K562 (cell line): ENCODE data around the gene PCNX2. TPM values are rescaled to one million over a fixed set of nuclear protein-coding genes. Genes with fewer than 3 reads are reported as not detected.
A peak's percentile ranks its signal among the peaks of the same experiment; 100 is the strongest.

Source experiments
- ATAC-seq: fragments of 200-7000 bp; cut with Tn5 transposase; 3 replicates; pipeline ENCODE4 v1.9.1; 2020; ENCODE audit warnings: moderate library complexity
- BruUV-seq: library from RNA; stranded (reverse); fragments of 400-500 nt; replicated peaks from 2 replicates; lab custom pipeline; 2021; lab: Mats Ljungman, UMichigan
- CTCF ChIA-PET: fragments of 300-600 bp; formaldehyde crosslinking; extraction: SDS; loops from one replicate; lab custom pipeline; 2021; ENCODE audit warnings: low intra/inter-chr PET ratio; lab: Yijun Ruan, JAX
- POLR2A ChIA-PET: fragments of 300-600, 350-650 bp; sonication (Branson Sonifier 250); formaldehyde crosslinking; extraction: SDS; loops from one replicate; lab custom pipeline; 2021; ENCODE audit warnings: antibody characterized with exemption, inconsistent platforms; lab: Yijun Ruan, JAX
- DNase-seq, 4 experiments: peaks; one replicate each; pipeline versions ENCODE4 v3.0.0 to v3.0.0-alpha.2; 2011 to 2018; ENCODE audit warnings: low spot score in 3 of 4, mixed read lengths in 3 of 4; ENCODE audit errors: extremely low read depth in 1 of 4
- FAIRE-seq: peaks from 2 replicates; lab custom pipeline; 2011; peaks lifted over from hg19 to GRCh38; lab: Jason Lieb, UNC
- H2AFZ ChIP-seq: 2 replicates; pipeline ENCODE4 v1.6.0; 2011; ENCODE audit warnings: low read depth, low read length, control low read depth, inconsistent platforms
- H3K27ac ChIP-seq: fragments of 200-600 bp; 3 replicates; pipeline ENCODE4 v1.8.0; 2011; ENCODE audit warnings: low read depth, mild to moderate bottlenecking, control low read depth, inconsistent platforms, low read length, moderate library complexity, mixed read lengths; ENCODE audit errors: extremely low read depth
- H3K27me3 ChIP-seq, 2 experiments: fragments of 300-600 bp in 1 of 2; 2 replicates in 1 of 2; 3 replicates in 1 of 2; pipeline versions ENCODE4 v1.6.0 to v1.8.0; 2011; ENCODE audit warnings: inconsistent platforms in 2 of 2, low read length in 2 of 2, mild to moderate bottlenecking in 1 of 2, mixed read lengths in 1 of 2, moderate library complexity in 1 of 2; ENCODE audit not compliant: control insufficient read depth in 2 of 2, insufficient read depth in 2 of 2
- H3K36me3 ChIP-seq: fragments of 300-600 bp; 3 replicates; pipeline ENCODE4 v1.8.0; 2011; ENCODE audit warnings: mild to moderate bottlenecking, low read length, inconsistent platforms; ENCODE audit not compliant: control insufficient read depth, insufficient read depth
- H3K4me1 ChIP-seq, 2 experiments: fragments of 200-600 bp in 1 of 2; replicated peaks in 1 of 2; 2 replicates in 1 of 2; 3 replicates in 1 of 2; pipeline versions ENCODE4 v1.5.1 to v1.8.0; 2011; ENCODE audit warnings: inconsistent platforms in 2 of 2, low read length in 2 of 2, mild to moderate bottlenecking in 1 of 2, mixed read lengths in 1 of 2, moderate library complexity in 1 of 2; ENCODE audit not compliant: control insufficient read depth in 2 of 2, insufficient read depth in 2 of 2
- H3K4me2 ChIP-seq: 2 replicates; pipeline ENCODE4 v1.6.1; 2011; ENCODE audit warnings: low read length, control low read depth, inconsistent platforms, mixed read lengths; ENCODE audit not compliant: insufficient read depth
- H3K4me3 ChIP-seq: fragments of 200-600 bp; sonication (generic), shearing (Covaris generic); 2 replicates; pipeline ENCODE4 v1.5.1; 2016; ENCODE audit warnings: control low read depth, inconsistent platforms
- H3K79me2 ChIP-seq: fragments of 200-600 bp; 3 replicates; pipeline ENCODE4 v1.8.0; 2011; ENCODE audit warnings: low read length, inconsistent platforms; ENCODE audit not compliant: control insufficient read depth, insufficient read depth
- H3K9ac ChIP-seq, 2 experiments: 2 replicates each; pipeline versions ENCODE4 v1.6.0 to v1.6.1; 2011; ENCODE audit warnings: low read depth in 2 of 2, low read length in 2 of 2, control low read depth in 1 of 2, inconsistent platforms in 1 of 2, mild to moderate bottlenecking in 1 of 2, mixed read lengths in 1 of 2; ENCODE audit not compliant: insufficient read depth in 1 of 2
- H3K9me1 ChIP-seq: one replicate; pipeline ENCODE4 v1.6.0; 2011; ENCODE audit warnings: inconsistent platforms, mild to moderate bottlenecking, low read length, moderate library complexity; ENCODE audit not compliant: control insufficient read depth, insufficient read depth
- H3K9me3 ChIP-seq: replicated peaks from 2 replicates; pipeline ENCODE4 v1.5.1; 2011; ENCODE audit warnings: low read depth, low read length, inconsistent platforms; ENCODE audit not compliant: control insufficient read depth, insufficient read depth
- H4K20me1 ChIP-seq: replicated peaks from 2 replicates; pipeline ENCODE4 v1.6.1; 2011; ENCODE audit warnings: low read length, inconsistent platforms, mixed read lengths; ENCODE audit not compliant: control insufficient read depth, insufficient read depth
- ARID1B ChIP-seq: fragments of 450-650 bp; IDR thresholded peaks from 2 replicates; pipeline ENCODE4 v1.6.1; 2016; ENCODE audit warnings: antibody characterized with exemption, mild to moderate bottlenecking, inconsistent platforms
- ARID2 ChIP-seq: fragments of 450-650 bp; IDR thresholded peaks from 2 replicates; pipeline ENCODE4 v1.6.1; 2017; ENCODE audit warnings: antibody characterized with exemption, mild to moderate bottlenecking
- ARNT ChIP-seq, 2 experiments: fragments of 450-650 bp; IDR thresholded peaks; 2 replicates each; pipeline ENCODE4 v1.6.1; 2016; ENCODE audit warnings: mild to moderate bottlenecking in 1 of 2
- CHD1 ChIP-seq: fragments of 200-600 bp; sonication (generic); IDR thresholded peaks from one replicate; pipeline ENCODE4 v1.6.1; 2012; ENCODE audit warnings: mild to moderate bottlenecking, moderate library complexity, low read length, inconsistent platforms
- CSDE1 ChIP-seq, 2 experiments: fragments of 450-650 bp; IDR thresholded peaks; 2 replicates each; pipeline ENCODE4 v1.6.1; 2016; ENCODE audit warnings: mild to moderate bottlenecking in 1 of 2
- FIP1L1 ChIP-seq: fragments of 200-400 bp; formaldehyde crosslinking; IDR thresholded peaks from 2 replicates; pipeline ENCODE4 v1.6.1; 2018; ENCODE audit warnings: mild to moderate bottlenecking, low read depth, low read length; ENCODE audit not compliant: poor library complexity, severe bottlenecking
- NR3C1 ChIP-seq: sonication (generic); formaldehyde crosslinking; IDR thresholded peaks from 2 replicates; pipeline ENCODE4 v1.8.1; 2022; ENCODE audit warnings: missing genetic modification reagents
- NR4A1 ChIP-seq, 2 experiments: fragments of 250-450 bp in 1 of 2; fragments of 450-650 bp in 1 of 2; sonication (Bioruptor Pico) in 1 of 2; IDR thresholded peaks; 2 replicates each; pipeline versions ENCODE4 v1.4.0 to v1.6.1; 2016 to 2020; ENCODE audit warnings: mild to moderate bottlenecking in 2 of 2, missing compliant biosample characterization in 1 of 2, missing genetic modification characterization in 1 of 2, moderate library complexity in 1 of 2
- RBM34 ChIP-seq: fragments of 200-400 bp; formaldehyde crosslinking; IDR thresholded peaks from 2 replicates; pipeline ENCODE4 v1.6.1; 2018; ENCODE audit warnings: low read length, borderline replicate concordance; ENCODE audit not compliant: insufficient read depth
- RBM39 ChIP-seq: fragments of 200-400 bp; formaldehyde crosslinking; optimal IDR thresholded peaks from 2 replicates; pipeline ENCODE3; 2018; ENCODE audit warnings: low read depth, low read length
- RFX1 ChIP-seq: fragments of 450-650 bp; IDR thresholded peaks from 2 replicates; pipeline ENCODE4 v1.6.1; 2016; ENCODE audit warnings: mild to moderate bottlenecking, moderate library complexity
- ZBTB49 ChIP-seq: sonication (generic); formaldehyde crosslinking; IDR thresholded peaks from 2 replicates; pipeline ENCODE4 v1.8.0; 2022; ENCODE audit warnings: missing genetic modification reagents, mild to moderate bottlenecking, borderline replicate concordance
- ZNF717 ChIP-seq: fragments of 250-450 bp; sonication (Bioruptor Pico); IDR thresholded peaks from 2 replicates; pipeline ENCODE4 v1.5.0; 2021
- WGBS: fragments of 100-300 bp; shearing (Covaris generic); methylation state at CpG from one replicate; pipeline ENCODE4 v1.1.6; 2016; ENCODE audit warnings: low coverage, mixed read lengths; ENCODE audit not compliant: insufficient coverage; ENCODE audit errors: missing lambda C conversion rate; 5-methylcytosine and 5-hydroxymethylcytosine counted together
- in situ Hi-C: fragments of 300-500 bp; cut with MboI; formaldehyde crosslinking; loops from 4 replicates; pipeline ENCODE4 v1.15.0; 2018; ENCODE audit warnings: inconsistent platforms, mixed read lengths
- intact Hi-C: fragments of 100-400 bp; cut with micrococcal nuclease; formaldehyde crosslinking; loops from 2 replicates; pipeline ENCODE4 v1.14.2; 2022
- polyA plus RNA-seq, 8 experiments: library from polyadenylated mRNA; depleted of rRNA in 4 of 8; stranded (reverse) in 5 of 8; unstranded in 3 of 8; fragments of >200 nt; fragmentation: Nextera tagmentation in 2 of 8; fragmentation: Illumina TruSeq in 1 of 8; extraction: Ambion mirVana in 2 of 8; extraction: Trizol in 1 of 8; gene quantifications; 2 replicates each; pipeline versions ENCODE4 v1.2.1 to v1.2.3, GENCODE V29; 2011 to 2014; ENCODE audit warnings: inconsistent platforms in 1 of 8, missing spikeins in 1 of 8
- total RNA-seq, 7 experiments: library from RNA; depleted of rRNA in 6 of 7; stranded (reverse); fragments of >200 nt in 6 of 7; fragmentation: Illumina TruSeq in 2 of 7; extraction: Trizol in 2 of 7; gene quantifications; 2 replicates each; pipeline versions ENCODE4 v1.2.1 to v1.2.3, GENCODE V29; 2011 to 2021; ENCODE audit warnings: low replicate concordance in 1 of 7
- TF ChIP-seq, protein P1 (sequence below): sonication (generic); formaldehyde crosslinking; IDR thresholded peaks from 2 replicates; pipeline ENCODE4 v1.8.1; 2023; ENCODE audit warnings: mild to moderate bottlenecking, missing genetic modification reagents, moderate library complexity

The PCNX2 gene
- total and polyA plus RNA-seq, 9 of the 15 experiments (the other 6 are each of a cell fraction or from before 2014, with no cell fraction given), result 0.07 to 0.33 TPM; not detected in 7

GRCh38 chr1:232968391-232968790 lies 327.1 kb downstream of the PCNX2 start:
- H3K9me1 ChIP-seq, result no peaks in the 10 kb centered on the region
- intact Hi-C loops, result no loop called here
- no peaks in the 10 kb centered on the region for H3K79me2 ChIP-seq
- ATAC-seq (no peak), DNase-seq (no peak), FAIRE-seq (no peak)
- no peak overlapping the region for H2AFZ ChIP-seq
- H3K4me1 ChIP-seq, result no peaks in the 10 kb centered on the region; a peak in 1 of 5 replicates
- WGBS, result 89% methylated on average over 5 of the region's 5 CpGs
- no peaks in the 10 kb centered on the region for H4K20me1 ChIP-seq
- H3K4me3 ChIP-seq, result no peak overlapping the region
- TF ChIP-seq NR3C1 (CRISPR knock-in tag) (no peak), CHD1 (no peak), ZBTB49 (CRISPR knock-in tag) (no peak), ARID2 (no peak), CSDE1 (IDR thresholded peaks at IDR 0.05) (no peak), RBM39 (no peak), NR4A1 (CRISPR knock-in tag; IDR thresholded peaks at IDR 0.05) (no peak), NR4A1 (tag; IDR thresholded peaks at IDR 0.05) (no peak), FIP1L1 (no peak), RBM34 (no peak), RFX1 (no peak), ARID1B (no peak), ARNT (IDR thresholded peaks at IDR 0.05) (no peak), ZNF717 (CRISPR knock-in tag) (no peak)
- TF ChIP-seq, protein P1, sequence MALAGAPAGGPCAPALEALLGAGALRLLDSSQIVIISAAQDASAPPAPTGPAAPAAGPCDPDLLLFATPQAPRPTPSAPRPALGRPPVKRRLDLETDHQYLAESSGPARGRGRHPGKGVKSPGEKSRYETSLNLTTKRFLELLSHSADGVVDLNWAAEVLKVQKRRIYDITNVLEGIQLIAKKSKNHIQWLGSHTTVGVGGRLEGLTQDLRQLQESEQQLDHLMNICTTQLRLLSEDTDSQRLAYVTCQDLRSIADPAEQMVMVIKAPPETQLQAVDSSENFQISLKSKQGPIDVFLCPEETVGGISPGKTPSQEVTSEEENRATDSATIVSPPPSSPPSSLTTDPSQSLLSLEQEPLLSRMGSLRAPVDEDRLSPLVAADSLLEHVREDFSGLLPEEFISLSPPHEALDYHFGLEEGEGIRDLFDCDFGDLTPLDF (CRISPR knock-in tag), result no peak
- 0 out of 4 replicates have a peak overlapping the region, but pooled peaks of 1 of the 2 experiments have one; percentile 10 for H3K9ac ChIP-seq
- no peaks in the 10 kb centered on the region; the same call in none of the 2 replicates for H3K9me3 ChIP-seq
- BruUV-seq, result no TSS peak
- in situ Hi-C loops, result no loop called here
- ChIA-PET CTCF (no interaction called here), POLR2A (no interaction called here)
- H3K27me3 ChIP-seq, result no peaks in the 10 kb centered on the region
- peaks cover 51% of the 10 kb centered on the region; the same call in 2 of the 3 replicates for H3K36me3 ChIP-seq
- H3K27ac ChIP-seq, result no peak overlapping the region
- H3K4me2 ChIP-seq, result no peak overlapping the region
